Motor neuron (in vitro differentiated cells): ENCODE measurements around the gene SPAST. TPM values are rescaled to one million over a fixed set of nuclear protein-coding genes. Genes with fewer than 3 reads are reported as not detected.
"Not testable (repeated sequence)": the region's sequence is repeated elsewhere in the genome, so short reads cannot be mapped to it uniquely, and the experiment has no call there.

Experiments used
- ATAC-seq, 8 experiments: fragments of 200-7000 bp; cut with Tn5 transposase; replicated peaks in 6 of 8; 2 replicates each; pipeline ENCODE4 v1.8.0; 2021; ENCODE audit warnings: mild to moderate bottlenecking in 8 of 8, moderate library complexity in 8 of 8
- H3K27ac ChIP-seq, 2 donors: fragments of 250-450 bp; sonication (Bioruptor Pico); 2 replicates each; pipeline ENCODE4 v1.9.0; 2021; ENCODE audit warnings: antibody characterized with exemption in 2 of 2, mild to moderate bottlenecking in 2 of 2, moderate library complexity in 1 of 2
- H3K4me1 ChIP-seq, 2 donors: fragments of 250-450 bp; sonication (Bioruptor Pico); replicated peaks in 1 of 2; 2 replicates each; pipeline ENCODE4 v1.6.1; 2021; ENCODE audit warnings: antibody characterized with exemption in 2 of 2, mild to moderate bottlenecking in 2 of 2, moderate library complexity in 1 of 2
- H3K4me3 ChIP-seq, 5 donors: fragments of 250-450 bp; sonication (Bioruptor Pico); 2 replicates each; pipeline ENCODE4 v1.9.0; 2021; ENCODE audit warnings: antibody characterized with exemption in 5 of 5, mild to moderate bottlenecking in 5 of 5, moderate library complexity in 4 of 5
- WGBS, 10 experiments: fragments of 450-650 bp; shearing (Covaris generic); methylation state at CpG; one replicate each; pipeline ENCODE4 v1.0.0; 2022; 5-methylcytosine and 5-hydroxymethylcytosine counted together
- in situ Hi-C, 9 experiments: fragments of 400-800 bp; cut with MboI; loops; one replicate each; pipeline ENCODE4 v1.15.0; 2021; ENCODE audit warnings: low sequenced_read_pairs in 9 of 9, low pct_unique_long_range_greater_than_20kb in 2 of 9; ENCODE audit not compliant: unreplicated experiment in 9 of 9
- total RNA-seq, 8 experiments: library from RNA; unstranded; fragments of 300-600 nt; gene quantifications; 2 replicates each; pipeline versions ENCODE4 v1.2.3 to v1.2.4, GENCODE V29; 2022

SPAST gene, protein sequence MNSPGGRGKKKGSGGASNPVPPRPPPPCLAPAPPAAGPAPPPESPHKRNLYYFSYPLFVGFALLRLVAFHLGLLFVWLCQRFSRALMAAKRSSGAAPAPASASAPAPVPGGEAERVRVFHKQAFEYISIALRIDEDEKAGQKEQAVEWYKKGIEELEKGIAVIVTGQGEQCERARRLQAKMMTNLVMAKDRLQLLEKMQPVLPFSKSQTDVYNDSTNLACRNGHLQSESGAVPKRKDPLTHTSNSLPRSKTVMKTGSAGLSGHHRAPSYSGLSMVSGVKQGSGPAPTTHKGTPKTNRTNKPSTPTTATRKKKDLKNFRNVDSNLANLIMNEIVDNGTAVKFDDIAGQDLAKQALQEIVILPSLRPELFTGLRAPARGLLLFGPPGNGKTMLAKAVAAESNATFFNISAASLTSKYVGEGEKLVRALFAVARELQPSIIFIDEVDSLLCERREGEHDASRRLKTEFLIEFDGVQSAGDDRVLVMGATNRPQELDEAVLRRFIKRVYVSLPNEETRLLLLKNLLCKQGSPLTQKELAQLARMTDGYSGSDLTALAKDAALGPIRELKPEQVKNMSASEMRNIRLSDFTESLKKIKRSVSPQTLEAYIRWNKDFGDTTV
- total RNA-seq: 10 to 100 TPM; 14.2 to 51.8 (median 40.7) TPM

DNA sequence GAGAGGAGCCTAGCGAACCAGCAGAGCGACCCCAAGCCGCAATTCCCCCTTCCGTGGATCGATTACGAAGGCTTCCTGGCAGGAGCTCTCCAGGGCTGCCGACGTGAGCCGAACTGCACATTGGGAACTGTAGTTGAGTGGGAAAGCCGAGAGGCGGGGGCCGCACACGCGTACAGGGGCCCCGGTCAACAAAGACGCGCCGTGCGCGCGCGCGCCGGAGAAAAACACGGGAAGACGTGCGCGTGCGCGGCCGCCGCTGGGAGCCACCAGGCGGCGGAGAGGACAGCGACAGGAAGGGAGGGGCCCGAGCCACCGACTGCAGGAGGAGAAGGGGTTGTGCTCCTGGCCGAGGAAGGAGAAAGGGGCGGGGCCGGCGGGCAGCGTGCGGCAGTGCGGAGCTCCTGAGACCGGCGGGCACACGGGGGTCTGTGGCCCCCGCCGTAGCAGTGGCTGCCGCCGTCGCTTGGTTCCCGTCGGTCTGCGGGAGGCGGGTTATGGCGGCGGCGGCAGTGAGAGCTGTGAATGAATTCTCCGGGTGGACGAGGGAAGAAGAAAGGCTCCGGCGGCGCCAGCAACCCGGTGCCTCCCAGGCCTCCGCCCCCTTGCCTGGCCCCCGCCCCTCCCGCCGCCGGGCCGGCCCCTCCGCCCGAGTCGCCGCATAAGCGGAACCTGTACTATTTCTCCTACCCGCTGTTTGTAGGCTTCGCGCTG lies at the start of gene SPAST:
TSS of gene SPAST (plus strand) at position 247 of the 711 bp plus-strand sequence. CDS start at position 523, 276 bp downstream.
- H3K4me1 ChIP-seq: peaks cover 5 to 11% of the 10 kb centered on the region in 2 donors
- peak within 1 kb of the TSS; percentile 79 to 84 for H3K27ac ChIP-seq
- peak within 1 kb of the TSS; percentile 66 to 94 (median 77) for H3K4me3 ChIP-seq
- WGBS, 10 experiments: 0 to 19% (median 2%) methylated on average over 1 to 21 of the region's 79 CpGs; no CpG with 5 or more reads in 7 of the 10 experiments
- peak; percentile 88 to 95 (median 93) for ATAC-seq
- in situ Hi-C loops: no loop called here

DNA sequence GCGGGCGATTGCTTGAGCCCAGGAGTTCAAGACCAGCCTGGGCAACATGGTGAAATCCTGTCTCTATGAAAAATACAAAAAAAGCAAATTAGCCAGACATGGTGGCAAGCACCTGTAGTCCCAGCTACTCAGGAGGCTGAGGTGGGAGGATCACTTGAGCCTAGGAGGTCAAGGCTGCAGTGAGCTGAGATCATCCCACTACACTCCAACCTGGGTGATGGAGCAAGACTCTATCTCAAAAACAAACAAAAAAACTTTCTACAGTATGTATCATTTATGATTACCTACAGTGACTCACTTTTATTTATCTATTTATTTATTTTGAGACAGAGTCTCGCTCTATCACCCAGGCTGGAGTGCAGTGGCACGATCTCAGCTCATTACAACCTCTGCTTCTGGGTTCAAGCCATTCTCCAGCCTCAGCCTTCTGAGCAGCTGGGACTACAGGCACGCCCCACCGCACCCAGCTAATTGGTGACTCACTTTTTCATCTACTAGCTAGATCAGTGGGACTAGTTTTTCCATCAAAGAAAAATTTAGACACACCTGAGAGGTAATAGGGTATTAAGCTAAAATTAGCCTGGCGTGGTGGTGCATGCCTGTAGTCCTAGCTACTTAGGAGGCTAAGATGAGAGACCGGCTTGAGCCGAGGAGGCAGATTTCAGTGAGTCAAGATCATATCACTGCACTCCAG lies 44.4 kb upstream of the SPAST start:
- H3K4me3 ChIP-seq, in situ Hi-C loops, H3K4me1 ChIP-seq, H3K27ac ChIP-seq: not testable (repeated sequence)
- peak in 2 of 8 experiments; percentile 54 to 89 for ATAC-seq
- WGBS, 10 experiments: 78 to 100% (median 97%) methylated on average over 1 to 9 of the region's 9 CpGs; no CpG with 5 or more reads in 2 of the 10 experiments

GRCh38 chr2:32034198-32034887 lies 29.0 kb upstream of the SPAST start:
- WGBS, 10 experiments: 70 to 100% (median 90%) methylated on average over 1 to 8 of the region's 8 CpGs
- H3K27ac ChIP-seq, in situ Hi-C loops, H3K4me1 ChIP-seq, ATAC-seq, H3K4me3 ChIP-seq: not testable (repeated sequence)

DNA sequence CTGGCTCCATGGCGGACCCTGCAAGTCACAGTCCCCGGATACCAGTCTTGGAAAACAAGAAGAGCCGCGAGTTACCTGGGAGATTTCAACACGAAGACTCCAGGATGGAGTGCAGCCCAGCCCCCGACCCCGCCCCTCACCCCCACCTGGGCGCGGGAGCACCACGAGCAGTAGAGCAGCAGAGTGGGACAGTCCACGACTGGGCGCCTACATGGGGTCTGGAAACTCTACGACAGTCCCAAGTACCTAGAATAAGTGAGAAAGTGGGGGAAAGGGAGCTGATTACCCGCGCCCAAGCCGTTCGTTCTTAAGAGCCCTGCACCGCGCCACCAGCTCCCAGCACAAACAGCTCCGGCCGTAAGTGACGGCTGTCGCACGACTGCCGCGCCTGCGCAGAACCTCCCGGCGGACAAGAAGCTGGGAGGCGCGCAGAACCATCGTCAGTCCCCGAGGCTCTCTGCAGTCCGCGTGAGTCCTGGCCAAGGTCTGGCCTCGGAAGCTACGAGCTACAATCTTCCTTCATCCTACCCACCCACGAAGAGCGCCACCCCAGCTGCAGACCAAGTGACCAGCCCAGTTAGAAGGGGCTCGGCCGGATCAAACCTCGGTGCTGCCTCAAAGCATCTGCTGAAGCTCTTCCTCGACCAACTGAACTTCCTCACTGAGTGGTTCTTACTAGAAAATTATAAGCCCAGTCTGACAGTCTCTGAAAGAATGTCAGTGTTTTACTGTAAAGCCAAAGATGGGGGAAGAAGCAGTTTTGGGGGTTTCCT lies 23.7 kb upstream of the SPAST start, which contains the start of gene DPY30:
TSS of gene DPY30 (minus strand) at position 359 of the 773 bp plus-strand sequence. CDS start at position 10, 349 bp downstream.
- ATAC-seq: peak; percentile 92 to 97 (median 95)
- WGBS, 10 experiments: 0 to 3% (median 0%) methylated on average over 4 to 19 of the region's 43 CpGs; no CpG with 5 or more reads in 5 of the 10 experiments
- in situ Hi-C loops: no loop called here

DNA sequence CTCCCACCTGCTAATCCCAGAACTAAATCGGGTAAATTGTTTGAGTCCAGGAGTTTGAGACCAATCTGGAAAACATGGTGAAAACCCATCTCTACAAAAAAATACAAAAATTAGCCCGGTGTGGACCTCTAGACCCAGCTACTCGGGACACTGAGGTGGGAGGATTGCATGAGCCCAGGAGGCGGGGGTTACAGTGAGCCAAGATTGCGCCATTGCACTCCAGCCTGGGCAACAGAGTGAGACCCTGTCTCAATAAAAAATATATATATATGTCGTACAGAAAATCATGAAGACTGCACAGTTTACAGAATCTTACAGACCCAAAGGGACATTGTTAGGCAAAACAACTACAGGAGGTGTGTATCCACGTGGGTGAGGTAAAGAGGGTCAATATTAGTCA lies 19.8 kb upstream of the SPAST start:
- Histone ChIP-seq H3K4me3 (no peak overlapping the region), H3K4me1 (peaks cover 3 to 4% of the 10 kb centered on the region in 2 donors), H3K27ac (no peak overlapping the region)
- in situ Hi-C loops: no loop called here
- no peak for ATAC-seq
- 0 to 90% (median 61%) methylated on average over 1 to 7 of the region's 7 CpGs; no CpG with 5 or more reads in 2 of the 10 experiments for WGBS, 10 experiments

More for the DNA sequence above, 23.7 kb upstream of the SPAST start, which contains the start of gene DPY30:
- H3K4me3 ChIP-seq: peak within 1 kb of the TSS; percentile 63 to 95 (median 71)
- H3K4me1 ChIP-seq: peaks cover 3 to 6% of the 10 kb centered on the region in 2 donors
- peak within 1 kb of the TSS; percentile 48 to 63 for H3K27ac ChIP-seq

DNA sequence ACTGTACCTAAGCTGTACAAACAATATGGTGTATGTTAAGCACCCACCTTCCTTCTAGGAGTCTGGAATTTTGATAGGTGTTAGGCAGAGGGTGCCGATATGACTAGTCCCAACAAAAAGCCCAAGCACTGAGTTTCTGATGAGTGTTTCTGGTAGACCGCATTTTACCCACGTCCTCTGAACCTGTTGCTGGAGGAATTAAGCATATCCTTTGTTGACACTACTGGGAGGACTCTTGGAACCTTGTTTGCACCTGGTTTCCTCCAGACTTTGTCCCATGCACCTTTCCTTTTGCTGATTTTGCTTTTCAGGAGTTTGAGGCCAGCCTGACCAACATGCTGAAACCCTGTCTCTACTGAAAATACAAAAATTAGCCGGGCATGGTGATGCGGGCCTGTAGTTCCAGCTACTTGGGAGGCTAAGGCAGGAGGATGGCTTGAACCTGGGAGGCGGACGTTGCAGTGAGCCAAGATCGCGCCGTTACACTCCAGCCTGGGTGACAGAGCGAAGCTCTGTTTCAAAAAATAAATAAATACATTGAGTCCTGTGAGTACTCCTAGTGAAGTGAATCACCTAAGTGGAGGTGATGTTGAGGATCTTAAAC lies 11.4 kb upstream of the SPAST start:
- in situ Hi-C loops: no loop called here
- Histone ChIP-seq H3K27ac (no peak overlapping the region), H3K4me1 (no peaks in the 10 kb centered on the region), H3K4me3 (no peak overlapping the region)
- 76 to 98% (median 91%) methylated on average over 4 to 9 of the region's 11 CpGs; no CpG with 5 or more reads in 2 of the 10 experiments for WGBS, 10 experiments
- no peak for ATAC-seq

DNA sequence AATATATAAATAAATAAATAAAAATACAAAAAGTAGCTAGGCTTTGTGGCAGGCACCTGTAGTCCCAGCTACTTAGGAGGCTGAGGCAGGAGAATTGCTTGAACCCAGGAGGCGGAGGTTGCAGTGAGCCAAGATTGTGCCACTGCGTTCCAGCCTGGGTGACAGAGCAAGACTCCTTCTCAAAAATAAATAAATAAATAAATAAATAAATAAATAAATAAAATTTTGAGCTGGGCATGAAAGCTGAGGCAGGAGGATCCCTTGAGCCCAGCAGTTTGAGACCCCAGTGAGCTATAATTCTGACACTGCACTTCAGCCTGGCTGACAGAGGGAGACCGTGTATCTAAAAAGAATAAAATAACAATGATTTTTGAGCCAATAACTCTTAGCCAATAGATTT lies 8.8 kb upstream of the SPAST start:
- 67 to 100% (median 85%) methylated on average over 1 to 3 of the region's 3 CpGs; no CpG with 5 or more reads in 1 of the 10 experiments for WGBS, 10 experiments
- H3K4me3 ChIP-seq, H3K4me1 ChIP-seq, in situ Hi-C loops, H3K27ac ChIP-seq, ATAC-seq: not testable (repeated sequence)

DNA sequence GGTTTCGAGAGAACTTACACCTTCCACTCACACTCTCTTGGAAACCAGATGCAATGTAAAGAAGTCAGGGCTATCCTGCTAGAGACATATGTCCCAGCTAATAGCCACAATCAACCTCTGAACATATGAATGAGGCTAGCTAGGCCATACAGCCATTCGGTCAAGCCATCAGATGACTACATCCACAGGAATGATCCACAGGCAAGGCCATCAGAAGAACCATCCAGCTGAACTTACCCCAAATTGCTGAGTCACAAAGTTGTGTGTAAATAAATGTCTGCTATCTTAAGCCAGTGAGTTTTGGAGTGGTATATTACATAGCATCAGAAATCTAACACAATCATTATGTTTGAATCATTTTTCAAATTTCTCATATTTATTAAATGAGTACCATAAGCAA lies 5.2 kb upstream of the SPAST start:
- Histone ChIP-seq H3K4me3 (no peak overlapping the region), H3K27ac (no peak overlapping the region), H3K4me1 (peaks cover 0 to 5% of the 10 kb centered on the region in 2 donors)
- in situ Hi-C loops: no loop called here
- WGBS, 10 experiments: 0 to 100% (median 95%) methylated on average over 1 to 2 of the region's 2 CpGs; no CpG with 5 or more reads in 1 of the 10 experiments
- no peak for ATAC-seq

- WGBS, 10 experiments: 55 to 100% (median 88%) methylated on average over 1 to 2 of the region's 2 CpGs; no CpG with 5 or more reads in 2 of the 10 experiments
- in situ Hi-C loops: no loop called here
- Histone ChIP-seq H3K27ac (no peak overlapping the region), H3K4me1 (peaks cover 5 to 9% of the 10 kb centered on the region in 2 donors), H3K4me3 (no peak overlapping the region)
- no peak for ATAC-seq
Observed at GRCh38 chr2:32060266-32060665, 3.1 kb upstream of the SPAST start.

- ATAC-seq: no peak
- Histone ChIP-seq H3K4me3 (no peak overlapping the region), H3K27ac (no peak overlapping the region), H3K4me1 (peaks cover 5 to 11% of the 10 kb centered on the region in 2 donors)
- in situ Hi-C loops: no loop called here
- WGBS, 10 experiments: 85 to 100% (median 90%) methylated on average over 1 to 7 of the region's 8 CpGs; no CpG with 5 or more reads in 3 of the 10 experiments
Observed at GRCh38 chr2:32061430-32061829, 1.9 kb upstream of the SPAST start.
